ENCODE measurements around the gene LTO1. TPM values are rescaled to one million over a fixed set of nuclear protein-coding genes. Genes with fewer than 3 reads are reported as not detected.

LTO1 gene
- polyA plus RNA-seq, 1 experiment = 13.7 TPM

DNA sequence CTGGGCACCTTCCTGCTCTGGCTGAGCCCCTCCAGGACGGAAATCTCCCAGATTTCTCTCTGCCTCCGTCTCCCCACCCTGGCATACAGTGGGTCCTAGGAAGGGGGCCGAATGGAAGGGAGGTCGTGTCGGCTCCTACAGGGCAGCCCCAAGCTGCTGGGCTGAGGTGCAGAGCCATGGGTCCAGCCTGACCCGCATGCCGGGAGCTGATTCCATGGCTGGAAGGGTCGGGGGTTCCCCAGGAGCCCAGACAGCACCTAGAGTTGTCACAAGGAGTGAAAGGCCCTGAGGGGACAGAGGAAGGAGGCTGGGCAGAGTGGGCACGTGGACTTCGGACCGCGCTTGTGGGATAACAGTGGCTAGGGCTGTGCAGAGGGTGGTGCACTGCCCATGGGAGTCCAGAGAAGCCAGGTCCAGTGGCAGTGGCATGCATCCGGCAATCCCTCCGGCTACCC, 17.7 kb downstream of the LTO1 start:
- ChIA-PET CTCF (interaction anchor here (2.6 to 3.4 kb wide), 2 partner anchors 12 to 13 kb away, joined by 13 read pairs; no protein-coding TSS in a partner anchor), POLR2A (no interaction called here)
- no peak for TF ChIP-seq CTCF (IDR thresholded peaks at IDR 0.05; ENCODE audit: insufficient read depth, low read depth, low read length)
- H3K36me3 ChIP-seq (ENCODE audit: control insufficient read depth, insufficient read depth, low read length) = peaks cover 5% of the 10 kb centered on the region; the same call in 1 of the 2 replicates
- H3K4me3 ChIP-seq (ENCODE audit: low read depth, low read length) = no peak overlapping the region
- DNase-seq (ENCODE audit: low read depth) = no peak
- no peaks in the 10 kb centered on the region for H3K27me3 ChIP-seq (ENCODE audit: control insufficient read depth, insufficient read depth, low read length)

GRCh38 chr11:69656536-69657455, 18.4 kb downstream of the LTO1 start:
- CTCF ChIA-PET = interaction anchor here (1.3 to 3.4 kb wide), 4 partner anchors 13 to 555 kb away, joined by 3 to 13 read pairs (median 9); no protein-coding TSS in a partner anchor
- peaks cover 10% of the 10 kb centered on the region for H3K36me3 ChIP-seq (ENCODE audit: control insufficient read depth, insufficient read depth, low read length)
- H3K27me3 ChIP-seq (ENCODE audit: control insufficient read depth, insufficient read depth, low read length) = no peaks in the 10 kb centered on the region
- DNase-seq (ENCODE audit: low read depth) = no peak
- no peak overlapping the region for H3K4me3 ChIP-seq (ENCODE audit: low read depth, low read length)
- TF ChIP-seq CTCF (IDR thresholded peaks at IDR 0.05; ENCODE audit: insufficient read depth, low read depth, low read length) = no peak
- POLR2A ChIA-PET = interaction anchor here (0.6 kb wide), 1 partner anchor 214 kb away, joined by 3 read pairs; no protein-coding TSS in a partner anchor

DNA sequence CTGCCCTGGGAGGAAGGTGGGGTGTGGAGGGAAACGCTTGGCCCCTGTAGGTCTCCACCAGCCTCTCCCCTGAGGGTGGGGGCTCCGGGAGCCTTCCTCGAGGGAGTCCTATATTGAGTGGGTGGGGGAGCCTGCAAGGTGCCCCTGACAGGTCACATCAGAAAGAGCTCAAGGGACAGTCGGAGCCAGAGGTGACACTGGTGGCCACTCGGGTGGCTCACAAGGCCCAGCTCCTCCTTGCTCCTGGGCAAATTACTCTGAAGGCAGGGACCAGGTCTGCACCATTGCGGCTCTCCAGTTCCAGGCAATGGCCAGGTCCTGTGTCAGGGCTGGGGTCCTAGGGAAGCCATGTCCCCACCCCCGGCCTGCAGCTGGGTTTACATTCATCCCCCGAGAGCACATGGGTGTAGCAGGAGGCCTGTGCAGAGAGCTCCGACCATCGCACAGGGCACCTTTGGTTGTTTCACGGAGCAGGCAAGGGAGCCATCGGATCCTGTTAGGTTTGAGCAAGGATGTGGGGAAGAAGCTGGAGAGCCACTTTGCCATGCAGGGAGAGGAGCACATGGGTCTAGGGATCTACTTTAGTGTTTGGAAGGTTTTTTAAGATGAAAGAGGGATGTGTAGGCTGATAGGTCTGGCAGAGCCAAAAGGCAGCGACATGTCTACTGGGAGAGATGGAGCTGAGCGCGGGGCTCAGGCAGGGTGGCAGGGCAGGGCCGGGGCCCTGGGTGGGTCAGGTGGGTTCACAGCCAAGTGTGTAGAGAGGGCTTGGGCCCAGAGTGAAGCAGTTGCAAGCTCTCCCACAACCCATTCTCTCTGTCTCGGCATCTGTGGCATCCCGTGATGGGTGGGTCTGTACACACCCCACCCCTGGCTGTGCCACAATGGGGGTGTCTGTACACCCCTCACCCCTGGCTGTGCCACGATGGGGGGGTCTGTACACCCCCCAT, 19.4 kb downstream of the LTO1 start:
- Histone ChIP-seq H3K36me3 (ENCODE audit: control insufficient read depth, insufficient read depth, low read length) (peaks cover 18% of the 10 kb centered on the region), H3K27me3 (ENCODE audit: control insufficient read depth, insufficient read depth, low read length) (no peaks in the 10 kb centered on the region), H3K4me3 (ENCODE audit: low read depth, low read length) (no peak overlapping the region)
- TF ChIP-seq CTCF (IDR thresholded peaks at IDR 0.05; ENCODE audit: insufficient read depth, low read depth, low read length) = no peak
- CTCF ChIA-PET = interaction anchor here (0.7 to 3.4 kb wide), 6 partner anchors 12 to 554 kb away, joined by 3 to 13 read pairs (median 4); no protein-coding TSS in a partner anchor
- POLR2A ChIA-PET = no interaction called here
- no peak for DNase-seq (ENCODE audit: low read depth)

DNA sequence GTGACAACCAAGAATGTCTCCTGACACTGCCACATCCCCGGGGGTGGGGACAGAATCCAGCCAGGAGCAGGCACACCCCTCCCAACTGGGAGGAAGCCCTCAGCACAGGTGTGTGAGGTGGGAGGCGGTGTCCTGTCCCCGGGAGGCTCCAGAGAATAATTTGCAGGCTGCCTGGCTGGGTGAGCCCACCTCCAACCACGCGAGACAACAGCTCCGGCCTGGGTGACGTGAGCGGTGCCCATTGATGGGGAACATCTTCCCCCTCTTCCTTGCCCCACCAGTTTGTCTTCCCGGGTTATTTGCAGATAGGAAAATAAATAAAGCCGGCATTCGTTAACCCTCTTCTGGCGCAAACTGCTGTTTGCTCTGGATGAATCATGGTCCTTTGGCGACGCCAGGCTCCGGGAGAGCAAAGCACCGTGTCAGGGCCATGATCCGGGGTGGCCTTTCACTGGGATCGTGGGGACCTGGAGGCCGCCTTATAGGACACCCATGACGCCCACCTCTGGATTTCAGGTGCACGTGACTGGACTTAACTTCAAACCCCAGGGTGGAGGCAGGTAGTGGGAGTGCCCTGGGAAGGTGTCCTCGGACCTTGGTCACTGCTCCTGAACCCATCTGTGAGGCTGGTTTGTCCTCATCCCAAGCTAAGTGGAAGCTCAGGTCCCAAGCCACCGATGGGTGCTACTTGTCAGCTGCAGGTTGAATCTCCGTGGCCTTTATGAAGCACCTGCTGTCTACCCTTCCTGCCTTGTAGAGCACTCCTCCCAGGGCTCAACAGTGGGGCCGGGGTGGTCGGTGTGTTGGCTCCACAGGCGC, 20.3 kb downstream of the LTO1 start:
- DNase-seq (ENCODE audit: low read depth) = no peak
- Histone ChIP-seq H3K27me3 (ENCODE audit: control insufficient read depth, insufficient read depth, low read length) (no peaks in the 10 kb centered on the region), H3K4me3 (ENCODE audit: low read depth, low read length) (no peak overlapping the region), H3K36me3 (ENCODE audit: control insufficient read depth, insufficient read depth, low read length) (peaks cover 25% of the 10 kb centered on the region)
- POLR2A ChIA-PET = no interaction called here
- TF ChIP-seq CTCF (IDR thresholded peaks at IDR 0.05; ENCODE audit: insufficient read depth, low read depth, low read length) = no peak
- CTCF ChIA-PET = interaction anchor here (0.7 to 3.4 kb wide), 4 partner anchors 11 to 553 kb away, joined by 3 to 13 read pairs (median 8); no protein-coding TSS in a partner anchor

Measured in BJ (cell line).